Lower leg skin (tissue), 3 donors: ENCODE data around the gene ADGRV1.

Experiments used
- CTCF ChIP-seq, 3 donors: fragments of 450-650 bp; IDR thresholded peaks; one replicate each; pipeline ENCODE4 v1.5.1; 2016; ENCODE audit warnings: antibody characterized with exemption in 3 of 3, mild to moderate bottlenecking in 3 of 3, moderate library complexity in 2 of 3
- POLR2A ChIP-seq, 2 donors: fragments of 450-650 bp; IDR thresholded peaks; one replicate each; pipeline ENCODE4 v1.6.1; 2016 to 2017; ENCODE audit warnings: antibody characterized with exemption in 2 of 2, mild to moderate bottlenecking in 1 of 2, moderate library complexity in 1 of 2

- no peak for TF ChIP-seq CTCF (IDR thresholded peaks at IDR 0.05)
- no peak for TF ChIP-seq POLR2A (IDR thresholded peaks at IDR 0.05)
Observed at GRCh38 chr5:90967851-90968250, 409.3 kb downstream of the ADGRV1 start.
